COLO668 (cell line): ENCODE data around the gene ENG.
"Not testable (repeated sequence)": the region's sequence is repeated elsewhere in the genome, so short reads cannot be mapped to it uniquely, and the experiment has no call there.

Source experiments
- DNase-seq: peaks from one replicate; lab custom pipeline; 2025; ENCODE audit not compliant: unreplicated experiment; lab: John Stamatoyannopoulos, UW

ENG gene

GRCh38 chr9:127846443-127847177 is 7.8 kb downstream of the ENG start:
- no peak for DNase-seq

GRCh38 chr9:127845619-127846018 is 8.8 kb downstream of the ENG start:
- DNase-seq: not testable (repeated sequence)

- DNase-seq: no peak
Observed at GRCh38 chr9:127844821-127845359, 9.6 kb downstream of the ENG start.

- no peak for DNase-seq
Observed at GRCh38 chr9:127841087-127841835, 13.2 kb downstream of the ENG start.

GRCh38 chr9:127838375-127839078 is 15.9 kb downstream of the ENG start:
- no peak for DNase-seq

GRCh38 chr9:127837346-127837745 is 17.1 kb downstream of the ENG start:
- DNase-seq: peak; percentile 16

- not testable (repeated sequence) for DNase-seq
Observed at GRCh38 chr9:127836561-127836960, 17.9 kb downstream of the ENG start.

- no peak for DNase-seq
Observed at GRCh38 chr9:127835991-127836516, 18.4 kb downstream of the ENG start.

- DNase-seq: no peak
Observed at GRCh38 chr9:127833555-127833954, 20.9 kb downstream of the ENG start.

- DNase-seq: no peak
Observed at GRCh38 chr9:127832248-127832647, 22.2 kb downstream of the ENG start.

- DNase-seq: no peak
Observed at GRCh38 chr9:127829205-127829906, 25.1 kb downstream of the ENG start.

GRCh38 chr9:127828262-127829031 is 26.0 kb downstream of the ENG start:
- DNase-seq: peak; percentile 74

GRCh38 chr9:127826253-127826913 is 28.1 kb downstream of the ENG start:
- no peak for DNase-seq

- peak; percentile 37 for DNase-seq
Observed at GRCh38 chr9:127825319-127826051, 29.0 kb downstream of the ENG start.

- no peak for DNase-seq
Observed at GRCh38 chr9:127822108-127822507, 32.4 kb downstream of the ENG start.

- DNase-seq: no peak
Observed at GRCh38 chr9:127818574-127818973, 35.9 kb downstream of the ENG start.

GRCh38 chr9:127817881-127818434 is 36.5 kb downstream of the ENG start:
- DNase-seq: peak; percentile 43

GRCh38 chr9:127816728-127817127 is 37.7 kb downstream of the ENG start:
- DNase-seq: no peak
